ENCODE data around the gene FUT3.

- no peak for TF ChIP-seq EZH2 (IDR thresholded peaks at IDR 0.05)
- TF ChIP-seq SIN3A (IDR thresholded peaks at IDR 0.05; ENCODE audit: low read depth) = no peak
- TF ChIP-seq CTCF (IDR thresholded peaks at IDR 0.05 in 2 of 3, conservative IDR thresholded peaks at IDR 0.05 in 1 of 3; ENCODE audit: borderline replicate concordance in 1 of 3, insufficient read depth in 1 of 3, low read depth in 2 of 3, low read length in 2 of 3) = no peak
- TF ChIP-seq CBX3 (IDR thresholded peaks at IDR 0.05; ENCODE audit: low read depth) = no peak
- no peak for TF ChIP-seq YY1 (IDR thresholded peaks at IDR 0.05; ENCODE audit: extremely low read depth, insufficient replicate concordance, low read depth, low read length)
- no peak for TF ChIP-seq POLR2A (IDR thresholded peaks at IDR 0.05; ENCODE audit: borderline replicate concordance, extremely low read depth, insufficient read depth, insufficient read length)
- TF ChIP-seq POLR2AphosphoS5 (IDR thresholded peaks at IDR 0.05; ENCODE audit: low read depth, low read length) = no peak
- no peak for TF ChIP-seq ZNF274 (IDR thresholded peaks at IDR 0.05; ENCODE audit: low read depth, low read length)
- no peak for TF ChIP-seq RAD21 (IDR thresholded peaks at IDR 0.05; ENCODE audit: low read depth)
- no peak for TF ChIP-seq REST (IDR thresholded peaks at IDR 0.05; ENCODE audit: low read depth)
- no peak for TF ChIP-seq MAX (IDR thresholded peaks at IDR 0.05)
- TF ChIP-seq EZH2phosphoT487 (IDR thresholded peaks at IDR 0.05; ENCODE audit: borderline replicate concordance) = no peak
- TF ChIP-seq SP1 (IDR thresholded peaks at IDR 0.05; ENCODE audit: low read depth) = no peak
These were observed 6.5 kb downstream of the FUT3 start for GRCh38 chr19:5844456-5845433.

All from HCT116 (cell line).